Endothelial cell of umbilical vein (primary cell): ENCODE results near the gene DNAJB9. TPM values are rescaled to one million over a fixed set of nuclear protein-coding genes. Genes with fewer than 3 reads are reported as not detected.

ENCODE experiments used
- BruUV-seq: library from RNA; stranded (reverse); fragments of 400-500 nt; replicated peaks from 2 replicates; lab custom pipeline; 2021; lab: Mats Ljungman, UMichigan
- CTCF ChIA-PET: fragments of 300-600, 350-600 bp; sonication (Branson Sonifier 250); formaldehyde crosslinking; loops from one replicate; lab custom pipeline; 2021; ENCODE audit warnings: antibody characterized with exemption, inconsistent platforms; lab: Charles Lee
- POLR2A ChIA-PET: fragments of 300-600, 350-600 bp; sonication (Branson Sonifier 250); formaldehyde crosslinking; loops from one replicate; lab custom pipeline; 2021; ENCODE audit warnings: antibody characterized with exemption, inconsistent platforms; lab: Charles Lee
- DNase-seq: peaks from one replicate; pipeline ENCODE4 v3.0.0-alpha.2; 2011; ENCODE audit warnings: low read depth, low spot score
- FAIRE-seq: peaks from 2 replicates; lab custom pipeline; 2011; peaks lifted over from hg19 to GRCh38; lab: Jason Lieb, UNC
- H2AFZ ChIP-seq: 2 replicates; pipeline ENCODE4 v1.6.0; 2012; ENCODE audit warnings: low read depth, low read length, control low read depth, inconsistent platforms
- H3K27ac ChIP-seq: 2 replicates; pipeline ENCODE4 v1.5.1; 2011; ENCODE audit warnings: low read depth, mild to moderate bottlenecking, control low read depth, low read length, moderate library complexity; ENCODE audit not compliant: insufficient read depth
- H3K27me3 ChIP-seq, 2 experiments: 2 replicates each; pipeline versions ENCODE4 v1.6.0 to v1.6.1; 2011; ENCODE audit warnings: low read length in 2 of 2, mixed read lengths in 1 of 2; ENCODE audit not compliant: control insufficient read depth in 2 of 2, insufficient read depth in 2 of 2
- H3K36me3 ChIP-seq, 2 experiments: 2 replicates in 1 of 2; 3 replicates in 1 of 2; pipeline ENCODE4 v1.5.1; 2011; ENCODE audit warnings: low read length in 2 of 2, mild to moderate bottlenecking in 1 of 2, moderate library complexity in 1 of 2; ENCODE audit not compliant: control insufficient read depth in 2 of 2, insufficient read depth in 2 of 2; ENCODE audit errors: extremely low read depth in 1 of 2
- H3K4me1 ChIP-seq: 3 replicates; pipeline ENCODE4 v1.5.1; 2011; ENCODE audit warnings: mild to moderate bottlenecking, low read length; ENCODE audit not compliant: control insufficient read depth, insufficient read depth; ENCODE audit errors: extremely low read depth
- H3K4me2 ChIP-seq: 2 replicates; pipeline ENCODE4 v1.6.1; 2011; ENCODE audit warnings: low read length, control low read depth, mixed read lengths; ENCODE audit not compliant: insufficient read depth
- H3K4me3 ChIP-seq, 3 experiments: fragments of 200-600 bp in 1 of 3; sonication (generic), shearing (Covaris generic) in 1 of 3; replicated peaks in 1 of 3; 2 replicates each; pipeline ENCODE4 v1.5.1; 2011 to 2016; ENCODE audit warnings: control low read depth in 3 of 3, low read length in 3 of 3, mild to moderate bottlenecking in 2 of 3, inconsistent platforms in 1 of 3, low read depth in 1 of 3, moderate library complexity in 1 of 3; ENCODE audit not compliant: insufficient read depth in 1 of 3
- H3K79me2 ChIP-seq: 2 replicates; pipeline ENCODE4 v1.6.0; 2012; ENCODE audit warnings: low read length, inconsistent platforms; ENCODE audit not compliant: control insufficient read depth, insufficient read depth
- H3K9ac ChIP-seq: replicated peaks from 2 replicates; pipeline ENCODE3; 2011; ENCODE audit warnings: low read length, control low read depth; ENCODE audit not compliant: insufficient read depth; ENCODE audit errors: extremely low read depth
- H3K9me1 ChIP-seq: replicated peaks from 3 replicates; pipeline ENCODE4 v1.6.0; 2011; ENCODE audit warnings: mild to moderate bottlenecking, low read length; ENCODE audit not compliant: control insufficient read depth, insufficient read depth; ENCODE audit errors: extremely low read depth
- H3K9me3 ChIP-seq: replicated peaks from 2 replicates; pipeline ENCODE4 v1.5.1; 2012; ENCODE audit warnings: low read length, inconsistent platforms; ENCODE audit not compliant: control insufficient read depth, insufficient read depth
- H4K20me1 ChIP-seq: replicated peaks from 2 replicates; pipeline ENCODE3; 2011; ENCODE audit warnings: mild to moderate bottlenecking, low read length; ENCODE audit not compliant: control insufficient read depth, insufficient read depth; ENCODE audit errors: extremely low read depth
- CTCF ChIP-seq, 2 donors: IDR thresholded peaks; 1 replicate in 1 of 2; 2 replicates in 1 of 2; pipeline ENCODE4 v1.5.1; 2011; ENCODE audit warnings: low read length in 2 of 2, mild to moderate bottlenecking in 2 of 2, moderate library complexity in 2 of 2, control low read depth in 1 of 2, inconsistent platforms in 1 of 2, low read depth in 1 of 2; ENCODE audit not compliant: insufficient read depth in 1 of 2; ENCODE audit errors: extremely low read depth in 1 of 2
- EZH2 ChIP-seq: IDR thresholded peaks from 2 replicates; pipeline ENCODE4 v1.6.1; 2012; ENCODE audit warnings: borderline replicate concordance, low read depth, mild to moderate bottlenecking, moderate library complexity, low read length, inconsistent platforms; ENCODE audit not compliant: severe bottlenecking
- FOS ChIP-seq: IDR thresholded peaks from 2 replicates; pipeline ENCODE4 v1.6.1; 2011; ENCODE audit warnings: mild to moderate bottlenecking, low read length, moderate library complexity, borderline replicate concordance; ENCODE audit not compliant: insufficient read depth
- GATA2 ChIP-seq: IDR thresholded peaks from 2 replicates; pipeline ENCODE4 v1.7.0; 2011; ENCODE audit warnings: low read depth, mild to moderate bottlenecking, moderate library complexity, mixed read lengths, low read length; ENCODE audit not compliant: insufficient read length, insufficient read depth
- JUN ChIP-seq: IDR thresholded peaks from 2 replicates; pipeline ENCODE4 v1.6.1; 2011; ENCODE audit warnings: borderline replicate concordance, low read depth; ENCODE audit not compliant: insufficient read length, insufficient read depth
- MAX ChIP-seq: IDR thresholded peaks from 2 replicates; pipeline ENCODE4 v1.6.1; 2011; ENCODE audit not compliant: insufficient read depth, insufficient read length
- MYC ChIP-seq: IDR thresholded peaks from one replicate; pipeline ENCODE4 v1.6.1; 2011; ENCODE audit warnings: mild to moderate bottlenecking, low read depth, low read length
- POLR2A ChIP-seq: IDR thresholded peaks from 2 replicates; pipeline ENCODE4 v1.6.1; 2012; ENCODE audit warnings: low read depth, mild to moderate bottlenecking, control low read depth, low read length
- POLR2AphosphoS5 ChIP-seq: IDR thresholded peaks from 2 replicates; pipeline ENCODE4 v1.6.1; 2012; ENCODE audit warnings: low read depth, mild to moderate bottlenecking, control low read depth, low read length, moderate library complexity; ENCODE audit not compliant: insufficient read depth
- dilution Hi-C: fragments of 300-500 bp; cut with MboI; formaldehyde crosslinking; loops from one replicate; pipeline ENCODE4 v1.15.0; 2019; ENCODE audit warnings: low sequenced_read_pairs; ENCODE audit not compliant: extremely low pct_ligation_motif_present
- intact Hi-C: fragments of 100-400 bp; cut with micrococcal nuclease; formaldehyde crosslinking; loops from one replicate; pipeline ENCODE4 v1.10.0; 2022
- polyA plus RNA-seq, 4 experiments: library from polyadenylated mRNA; depleted of rRNA in 3 of 4; stranded (reverse) in 3 of 4; unstranded in 1 of 4; fragments of >200 nt; gene quantifications; 2 replicates each; pipeline versions ENCODE4 v1.2.1 to v1.2.3, GENCODE V29; 2011 to 2012; ENCODE audit warnings: missing spikeins in 1 of 4
- total RNA-seq: library from RNA; stranded (reverse); gene quantifications from 2 replicates; pipeline ENCODE4 v1.2.3, GENCODE V29; 2021

DNAJB9 gene
- total and polyA plus RNA-seq, 2 donors (not counting 3 experiments of a cell fraction or from before 2014, with no cell fraction given), result 11.7 to 11.9 TPM

GRCh38 chr7:108598914-108599580 is 29.4 kb downstream of the DNAJB9 start:
- Histone ChIP-seq H4K20me1 (no peaks in the 10 kb centered on the region), H3K36me3 (no peaks in the 10 kb centered on the region), H3K9ac (no peak overlapping the region), H3K9me3 (no peaks in the 10 kb centered on the region), H3K4me1 (no peaks in the 10 kb centered on the region), H2AFZ (no peak overlapping the region), H3K79me2 (no peaks in the 10 kb centered on the region), H3K9me1 (no peaks in the 10 kb centered on the region), H3K27me3 (peaks cover 18 to 24% of the 10 kb centered on the region in 2 experiments), H3K4me3 (no peak overlapping the region), H3K4me2 (no peak overlapping the region), H3K27ac (no peak overlapping the region)
- ChIA-PET POLR2A (no interaction called here), CTCF (no interaction called here)
- DNase-seq (no peak), FAIRE-seq (no peak)
- TF ChIP-seq POLR2AphosphoS5, result no peak
- TF ChIP-seq POLR2A, result no peak
- TF ChIP-seq MAX, result no peak
- TF ChIP-seq FOS, result no peak
- TF ChIP-seq MYC, result no peak
- TF ChIP-seq JUN, result no peak
- no peak for TF ChIP-seq GATA2
- no peak for TF ChIP-seq EZH2
- no peak for TF ChIP-seq CTCF (IDR thresholded peaks at IDR 0.05; ENCODE audit: extremely low read depth in 1 of 2, insufficient read depth in 1 of 2, low read depth in 1 of 2, low read length in 2 of 2)
- BruUV-seq, result no TSS peak
- dilution Hi-C loops, result no loop called here
- intact Hi-C loops, result no loop called here
